HepG2 (cell line): ENCODE data around the gene TRAK1. TPM values are rescaled to one million over a fixed set of nuclear protein-coding genes. Genes with fewer than 3 reads are reported as not detected.

Experiments used
- AGO2 ChIP-seq: fragments of 200-400 bp; formaldehyde crosslinking; optimal IDR thresholded peaks from 2 replicates; pipeline ENCODE3; 2017; ENCODE audit warnings: mild to moderate bottlenecking, low read depth, low read length, moderate library complexity
- BCL6 ChIP-seq: IDR thresholded peaks from 2 replicates; pipeline ENCODE4 v1.6.1; 2016; ENCODE audit warnings: missing genetic modification reagents, missing compliant biosample characterization
- CEBPB ChIP-seq: IDR thresholded peaks from 2 replicates; pipeline ENCODE4 v1.6.1; 2011; ENCODE audit warnings: low read depth, low read length, improper control_type of control experiment, borderline replicate concordance
- FOXP1 ChIP-seq, 2 experiments: fragments of 450-650 bp in 1 of 2; IDR thresholded peaks; 2 replicates each; pipeline ENCODE4 v1.6.1; 2017 to 2018; ENCODE audit warnings: antibody characterized with exemption in 1 of 2
- GATAD2A ChIP-seq: IDR thresholded peaks from 2 replicates; pipeline ENCODE4 v1.6.1; 2016
- HMG20A ChIP-seq: IDR thresholded peaks from 2 replicates; pipeline ENCODE4 v1.6.1; 2016; ENCODE audit warnings: borderline replicate concordance
- HNRNPL ChIP-seq: fragments of 200-400 bp; formaldehyde crosslinking; IDR thresholded peaks from 2 replicates; pipeline ENCODE4 v1.6.1; 2017; ENCODE audit warnings: mild to moderate bottlenecking, low read depth, low read length
- KAT8 ChIP-seq: IDR thresholded peaks from 2 replicates; pipeline ENCODE4 v1.6.1; 2016; ENCODE audit warnings: missing genetic modification reagents, missing compliant biosample characterization
- KDM3A ChIP-seq: IDR thresholded peaks from 2 replicates; pipeline ENCODE4 v1.6.1; 2018; ENCODE audit warnings: low read depth, missing compliant biosample characterization
- MEIS2 ChIP-seq: sonication (generic); formaldehyde crosslinking; IDR thresholded peaks from 2 replicates; pipeline ENCODE4 v1.9.0; 2021; ENCODE audit warnings: mild to moderate bottlenecking, missing genetic modification reagents
- NFKBIZ ChIP-seq: IDR thresholded peaks from 2 replicates; pipeline ENCODE4 v1.6.1; 2018; ENCODE audit warnings: missing genetic modification reagents, missing compliant biosample characterization
- NR2F6 ChIP-seq, 2 experiments: IDR thresholded peaks; 2 replicates each; pipeline ENCODE4 v1.6.1; 2016; ENCODE audit warnings: antibody characterized with exemption in 1 of 2, mild to moderate bottlenecking in 1 of 2
- RXRA ChIP-seq: sonication (generic); formaldehyde crosslinking; IDR thresholded peaks from 2 replicates; pipeline ENCODE4 v1.5.1; 2020; ENCODE audit warnings: missing genetic modification reagents
- SP5 ChIP-seq: IDR thresholded peaks from 2 replicates; pipeline ENCODE4 v1.6.1; 2016; ENCODE audit warnings: low read depth, borderline replicate concordance
- SRF ChIP-seq: IDR thresholded peaks from 2 replicates; pipeline ENCODE4 v1.6.1; 2011; ENCODE audit warnings: mild to moderate bottlenecking, low read depth, low read length, moderate library complexity
- ZMAT3 ChIP-seq: sonication (generic); formaldehyde crosslinking; conservative IDR thresholded peaks from 2 replicates; pipeline ENCODE4 v1.7.0; 2021; ENCODE audit warnings: missing genetic modification reagents
- ZMYM4 ChIP-seq: sonication (generic); formaldehyde crosslinking; IDR thresholded peaks from 2 replicates; pipeline ENCODE4 v1.8.1; 2023; ENCODE audit warnings: mild to moderate bottlenecking, missing genetic modification reagents
- ZNF335 ChIP-seq: sonication (generic); formaldehyde crosslinking; IDR thresholded peaks from 2 replicates; pipeline ENCODE4 v1.4.0; 2020; ENCODE audit warnings: missing genetic modification reagents
- ZNF343 ChIP-seq: sonication (generic); formaldehyde crosslinking; IDR thresholded peaks from 2 replicates; pipeline ENCODE4 v1.4.0; 2020; ENCODE audit warnings: mild to moderate bottlenecking, missing genetic modification reagents
- ZNF792 ChIP-seq: IDR thresholded peaks from 2 replicates; pipeline ENCODE4 v1.6.1; 2016
- polyA plus RNA-seq, 8 experiments: library from polyadenylated mRNA; depleted of rRNA in 3 of 8; stranded (reverse) in 7 of 8; unstranded in 1 of 8; fragments of >200 nt; fragmentation: Illumina TruSeq in 4 of 8; extraction: Trizol in 4 of 8; gene quantifications; 2 replicates each; pipeline versions ENCODE4 v1.2.1 to v1.2.3, GENCODE V29; 2011 to 2016; ENCODE audit warnings: low read depth in 4 of 8, missing spikeins in 1 of 8, mixed read lengths in 1 of 8; ENCODE audit not compliant: insufficient read depth in 1 of 8
- total RNA-seq, 5 experiments: library from RNA; depleted of rRNA; stranded (reverse); fragments of >200 nt; fragmentation: Illumina TruSeq; extraction: Trizol; gene quantifications; 2 replicates each; pipeline ENCODE4 v1.2.3, GENCODE V29; 2016; ENCODE audit warnings: low read depth in 1 of 5
- TF ChIP-seq, protein P1 (sequence below): sonication (generic); formaldehyde crosslinking; IDR thresholded peaks from 2 replicates; pipeline ENCODE4 v1.4.0; 2020; ENCODE audit warnings: missing genetic modification reagents, mild to moderate bottlenecking, borderline replicate concordance
- TF ChIP-seq, protein P2 (sequence below): sonication (generic); formaldehyde crosslinking; conservative IDR thresholded peaks from 2 replicates; pipeline ENCODE4 v1.8.1; 2023; ENCODE audit warnings: missing genetic modification reagents
- TF ChIP-seq, protein P3 (sequence below): sonication (generic); formaldehyde crosslinking; IDR thresholded peaks from 2 replicates; pipeline ENCODE4 v1.4.0; 2020; ENCODE audit warnings: missing genetic modification reagents
- TF ChIP-seq, protein P4 (sequence below): sonication (generic); formaldehyde crosslinking; IDR thresholded peaks from 2 replicates; pipeline ENCODE4 v1.5.1; 2020; ENCODE audit warnings: missing genetic modification reagents, mild to moderate bottlenecking, borderline replicate concordance
- TF ChIP-seq, protein P5 (sequence below): IDR thresholded peaks from 2 replicates; pipeline ENCODE4 v1.6.1; 2016; ENCODE audit warnings: mild to moderate bottlenecking

The TRAK1 gene
- total and polyA plus RNA-seq, 2 of the 13 experiments (the other 11 are each of a cell fraction or from before 2014, with no cell fraction given) = 20.5 to 46.6 TPM

DNA sequence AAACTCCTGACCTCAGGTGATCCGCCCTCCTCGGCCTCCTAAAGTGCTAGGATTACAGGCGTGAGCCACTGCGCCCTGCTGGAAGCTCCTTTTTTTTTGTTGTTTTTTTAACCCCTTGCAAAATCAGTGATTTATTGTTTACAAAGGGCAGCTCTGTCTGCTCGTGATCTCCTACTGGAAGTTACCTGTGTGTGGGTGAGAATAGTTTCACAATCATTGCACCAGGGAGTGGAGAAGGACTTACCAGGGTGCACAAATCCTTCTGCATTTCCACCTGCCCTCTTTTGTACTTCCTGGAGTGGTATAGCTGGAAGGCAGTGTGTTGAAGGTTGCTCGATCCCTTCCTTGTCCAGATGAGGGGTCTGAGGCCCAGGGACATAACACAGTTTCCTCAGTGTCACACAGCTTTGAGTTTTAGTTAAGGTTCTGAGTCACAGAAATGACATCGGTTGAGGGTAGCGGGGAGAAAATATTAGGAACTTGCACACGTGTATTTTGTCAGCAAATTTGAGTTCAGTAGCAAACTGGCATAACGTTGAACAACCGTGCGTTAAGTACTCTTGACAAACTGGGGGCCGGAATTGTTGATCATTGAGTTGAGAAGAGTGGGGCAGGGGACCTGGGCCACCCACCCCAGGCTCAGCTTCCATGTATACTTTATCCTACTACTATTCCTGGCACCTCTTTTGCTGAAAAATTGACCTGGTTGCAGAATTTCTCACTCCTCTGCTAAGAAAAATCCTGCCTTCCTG lies 11.3 kb upstream of the TRAK1 start (continued):
- TF ChIP-seq, protein P1, sequence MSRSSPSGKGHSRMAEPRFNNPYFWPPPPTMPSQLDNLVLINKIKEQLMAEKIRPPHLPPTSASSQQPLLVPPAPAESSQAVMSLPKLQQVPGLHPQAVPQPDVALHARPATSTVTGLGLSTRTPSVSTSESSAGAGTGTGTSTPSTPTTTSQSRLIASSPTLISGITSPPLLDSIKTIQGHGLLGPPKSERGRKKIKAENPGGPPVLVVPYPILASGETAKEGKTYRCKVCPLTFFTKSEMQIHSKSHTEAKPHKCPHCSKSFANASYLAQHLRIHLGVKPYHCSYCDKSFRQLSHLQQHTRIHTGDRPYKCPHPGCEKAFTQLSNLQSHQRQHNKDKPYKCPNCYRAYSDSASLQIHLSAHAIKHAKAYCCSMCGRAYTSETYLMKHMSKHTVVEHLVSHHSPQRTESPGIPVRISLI (CRISPR knock-in tag) = peak; percentile 91
- TF ChIP-seq SP5 (0 out of 2 replicates have a peak, but pooled peaks have one; percentile 21), KAT8 (CRISPR knock-in tag) (peak; percentile 51; the same call in 1 of the 2 replicates), ZMAT3 (CRISPR knock-in tag) (no peak), HNRNPL (no peak), SRF (peak; percentile 8; the same call in 1 of the 2 replicates), NR2F6 (IDR thresholded peaks at IDR 0.05) (peak; percentile 68), NR2F6 (CRISPR knock-in tag; IDR thresholded peaks at IDR 0.05) (peak; percentile 79), RXRA (peak; percentile 41; the same call in 1 of the 2 replicates), KDM3A (CRISPR knock-in tag) (no peak), AGO2 (no peak), ZMYM4 (peak; percentile 38; the same call in 1 of the 2 replicates), ZNF792 (CRISPR knock-in tag) (no peak), NFKBIZ (peak; percentile 66; the same call in 1 of the 2 replicates), FOXP1 (IDR thresholded peaks at IDR 0.05) (peak; percentile 62; the same call in 1 of the 2 replicates), FOXP1 (CRISPR knock-in tag; IDR thresholded peaks at IDR 0.05) (peak; percentile 90), HMG20A (CRISPR knock-in tag) (peak; percentile 74; the same call in 1 of the 2 replicates), GATAD2A (CRISPR knock-in tag) (peak; percentile 88), BCL6 (peak; percentile 88), MEIS2 (CRISPR knock-in tag) (no peak), ZNF343 (CRISPR knock-in tag) (no peak), ZNF335 (no peak), CEBPB (peak; percentile 81)
- TF ChIP-seq, protein P2, sequence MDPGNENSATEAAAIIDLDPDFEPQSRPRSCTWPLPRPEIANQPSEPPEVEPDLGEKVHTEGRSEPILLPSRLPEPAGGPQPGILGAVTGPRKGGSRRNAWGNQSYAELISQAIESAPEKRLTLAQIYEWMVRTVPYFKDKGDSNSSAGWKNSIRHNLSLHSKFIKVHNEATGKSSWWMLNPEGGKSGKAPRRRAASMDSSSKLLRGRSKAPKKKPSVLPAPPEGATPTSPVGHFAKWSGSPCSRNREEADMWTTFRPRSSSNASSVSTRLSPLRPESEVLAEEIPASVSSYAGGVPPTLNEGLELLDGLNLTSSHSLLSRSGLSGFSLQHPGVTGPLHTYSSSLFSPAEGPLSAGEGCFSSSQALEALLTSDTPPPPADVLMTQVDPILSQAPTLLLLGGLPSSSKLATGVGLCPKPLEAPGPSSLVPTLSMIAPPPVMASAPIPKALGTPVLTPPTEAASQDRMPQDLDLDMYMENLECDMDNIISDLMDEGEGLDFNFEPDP (CRISPR knock-in tag) = no peak
- TF ChIP-seq, protein P3, sequence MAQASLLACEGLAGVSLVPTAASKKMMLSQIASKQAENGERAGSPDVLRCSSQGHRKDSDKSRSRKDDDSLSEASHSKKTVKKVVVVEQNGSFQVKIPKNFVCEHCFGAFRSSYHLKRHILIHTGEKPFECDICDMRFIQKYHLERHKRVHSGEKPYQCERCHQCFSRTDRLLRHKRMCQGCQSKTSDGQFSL (CRISPR knock-in tag) = no peak
- TF ChIP-seq, protein P4, sequence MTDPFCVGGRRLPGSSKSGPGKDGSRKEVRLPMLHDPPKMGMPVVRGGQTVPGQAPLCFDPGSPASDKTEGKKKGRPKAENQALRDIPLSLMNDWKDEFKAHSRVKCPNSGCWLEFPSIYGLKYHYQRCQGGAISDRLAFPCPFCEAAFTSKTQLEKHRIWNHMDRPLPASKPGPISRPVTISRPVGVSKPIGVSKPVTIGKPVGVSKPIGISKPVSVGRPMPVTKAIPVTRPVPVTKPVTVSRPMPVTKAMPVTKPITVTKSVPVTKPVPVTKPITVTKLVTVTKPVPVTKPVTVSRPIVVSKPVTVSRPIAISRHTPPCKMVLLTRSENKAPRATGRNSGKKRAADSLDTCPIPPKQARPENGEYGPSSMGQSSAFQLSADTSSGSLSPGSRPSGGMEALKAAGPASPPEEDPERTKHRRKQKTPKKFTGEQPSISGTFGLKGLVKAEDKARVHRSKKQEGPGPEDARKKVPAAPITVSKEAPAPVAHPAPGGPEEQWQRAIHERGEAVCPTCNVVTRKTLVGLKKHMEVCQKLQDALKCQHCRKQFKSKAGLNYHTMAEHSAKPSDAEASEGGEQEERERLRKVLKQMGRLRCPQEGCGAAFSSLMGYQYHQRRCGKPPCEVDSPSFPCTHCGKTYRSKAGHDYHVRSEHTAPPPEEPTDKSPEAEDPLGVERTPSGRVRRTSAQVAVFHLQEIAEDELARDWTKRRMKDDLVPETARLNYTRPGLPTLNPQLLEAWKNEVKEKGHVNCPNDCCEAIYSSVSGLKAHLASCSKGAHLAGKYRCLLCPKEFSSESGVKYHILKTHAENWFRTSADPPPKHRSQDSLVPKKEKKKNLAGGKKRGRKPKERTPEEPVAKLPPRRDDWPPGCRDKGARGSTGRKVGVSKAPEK (CRISPR knock-in tag) = no peak
- TF ChIP-seq, protein P5, sequence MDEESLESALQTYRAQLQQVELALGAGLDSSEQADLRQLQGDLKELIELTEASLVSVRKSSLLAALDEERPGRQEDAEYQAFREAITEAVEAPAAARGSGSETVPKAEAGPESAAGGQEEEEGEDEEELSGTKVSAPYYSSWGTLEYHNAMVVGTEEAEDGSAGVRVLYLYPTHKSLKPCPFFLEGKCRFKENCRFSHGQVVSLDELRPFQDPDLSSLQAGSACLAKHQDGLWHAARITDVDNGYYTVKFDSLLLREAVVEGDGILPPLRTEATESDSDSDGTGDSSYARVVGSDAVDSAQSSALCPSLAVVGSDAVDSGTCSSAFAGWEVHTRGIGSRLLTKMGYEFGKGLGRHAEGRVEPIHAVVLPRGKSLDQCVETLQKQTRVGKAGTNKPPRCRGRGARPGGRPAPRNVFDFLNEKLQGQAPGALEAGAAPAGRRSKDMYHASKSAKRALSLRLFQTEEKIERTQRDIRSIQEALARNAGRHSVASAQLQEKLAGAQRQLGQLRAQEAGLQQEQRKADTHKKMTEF (CRISPR knock-in tag) = peak; percentile 41; the same call in 1 of the 2 replicates
